Measurements from ENCODE around the gene ENDOG.
"Not testable (repeated sequence)": the region's sequence is repeated elsewhere in the genome, so short reads cannot be mapped to it uniquely, and the experiment has no call there.

ENDOG gene

GRCh38 chr9:128828719-128829452 is 10.6 kb downstream of the ENDOG start:
- DNase-seq (ENCODE audit: low spot score): no peak

GRCh38 chr9:128829477-128830251 is 11.4 kb downstream of the ENDOG start, which contains the start of gene SPOUT1:
Gene SPOUT1 (minus strand): TSS chr9:128829794. CDS start chr9:128829780, 14 bp downstream.
- peak; percentile 95 for DNase-seq (ENCODE audit: low spot score)

DNA sequence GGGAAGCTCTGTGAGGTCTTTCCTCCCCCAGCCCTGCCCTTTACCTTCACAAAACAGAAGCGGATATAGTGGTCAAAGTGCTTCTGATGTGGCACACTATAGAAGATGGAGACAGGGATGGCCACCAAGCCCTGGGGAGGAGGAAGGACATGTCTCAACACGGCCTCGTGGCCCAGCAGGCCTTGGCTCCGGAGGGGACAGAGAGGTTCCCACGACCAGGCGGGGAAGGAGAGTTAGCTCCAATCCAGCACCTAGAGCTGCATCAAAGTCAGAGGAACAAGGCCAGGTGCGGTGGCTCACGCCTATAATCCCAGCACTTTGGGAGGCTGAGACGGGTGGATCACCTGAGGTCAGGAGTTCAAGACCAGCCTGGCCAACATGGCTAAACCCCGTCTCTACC is 15.4 kb downstream of the ENDOG start:
- no peak for DNase-seq (ENCODE audit: low spot score)

DNA sequence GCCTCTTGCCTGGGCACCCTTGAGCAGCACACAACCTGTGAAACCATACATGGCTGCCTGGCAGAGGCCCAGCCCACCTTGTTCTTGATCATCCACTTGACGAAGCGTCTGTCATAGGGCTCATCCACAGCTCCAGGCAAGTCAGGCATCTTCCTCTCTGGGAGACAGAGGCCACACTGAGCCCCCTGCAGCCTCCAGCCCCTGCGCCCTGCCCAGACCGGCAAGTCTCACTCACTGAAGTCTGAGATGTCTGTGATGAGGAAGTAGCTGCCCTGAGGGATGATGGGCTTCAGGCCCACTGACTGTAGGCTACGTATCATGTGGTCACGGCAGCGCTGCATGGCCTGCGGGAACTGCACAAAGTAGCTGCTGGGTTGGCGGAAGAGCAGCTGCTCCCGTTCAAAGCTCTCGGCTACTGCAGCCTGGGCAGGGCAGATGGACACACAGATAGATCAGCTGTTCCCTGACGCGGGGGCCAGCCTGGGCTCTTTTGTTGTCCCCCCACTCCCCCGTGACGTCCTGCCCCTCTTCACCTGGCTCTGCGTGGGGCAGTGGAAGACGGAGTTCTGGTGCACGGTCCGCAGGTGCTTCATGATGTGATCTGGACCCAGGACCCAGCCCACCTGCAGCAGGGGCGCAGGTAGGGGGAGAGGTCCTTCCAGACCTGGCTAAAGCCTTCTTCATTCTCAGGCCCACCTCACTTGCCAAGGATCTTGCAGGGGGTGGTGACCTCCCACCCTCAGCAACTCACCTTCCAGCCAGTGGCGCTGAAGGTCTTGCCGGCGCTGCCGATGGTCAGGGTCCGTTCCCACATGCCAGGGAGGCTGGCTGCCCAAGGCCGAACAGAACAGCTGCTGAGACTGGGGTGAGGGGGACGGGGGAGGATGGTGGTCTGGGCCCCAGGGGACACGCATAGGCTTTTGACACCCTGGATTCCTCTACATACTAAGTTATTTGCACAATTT is 17.2 kb downstream of the ENDOG start:
- no peak for DNase-seq (ENCODE audit: low spot score)

DNA sequence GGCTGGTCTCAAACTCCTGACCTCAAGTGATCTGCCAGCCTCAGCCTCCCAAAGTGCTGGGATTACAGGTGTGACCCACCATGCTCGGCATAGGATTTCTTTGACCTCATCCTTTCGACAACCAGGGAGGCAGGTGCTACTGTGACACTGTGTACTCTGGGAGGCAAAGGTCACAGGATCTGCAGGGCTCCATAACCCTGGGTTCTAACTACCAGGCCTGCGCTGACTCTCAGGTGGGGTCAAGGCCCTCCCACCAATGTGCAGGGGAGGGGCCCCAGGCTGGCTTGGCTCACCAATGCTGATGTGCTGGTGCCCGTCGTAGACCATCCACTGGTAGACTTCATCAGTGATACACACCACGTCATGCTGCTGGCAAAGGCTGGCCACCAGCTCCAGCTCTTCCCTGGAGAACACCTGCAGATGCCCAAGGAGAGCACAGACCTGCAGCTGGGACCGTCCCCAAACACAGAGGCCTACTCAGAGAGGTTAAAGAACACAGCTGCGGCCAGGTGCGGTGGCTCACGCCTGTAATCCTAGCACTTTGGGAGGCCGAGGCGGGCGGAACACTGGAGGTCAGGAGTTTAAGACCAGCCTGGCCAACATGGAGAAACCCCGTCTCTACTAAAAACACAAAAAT is 18.3 kb downstream of the ENDOG start:
- DNase-seq (ENCODE audit: low spot score): no peak

DNA sequence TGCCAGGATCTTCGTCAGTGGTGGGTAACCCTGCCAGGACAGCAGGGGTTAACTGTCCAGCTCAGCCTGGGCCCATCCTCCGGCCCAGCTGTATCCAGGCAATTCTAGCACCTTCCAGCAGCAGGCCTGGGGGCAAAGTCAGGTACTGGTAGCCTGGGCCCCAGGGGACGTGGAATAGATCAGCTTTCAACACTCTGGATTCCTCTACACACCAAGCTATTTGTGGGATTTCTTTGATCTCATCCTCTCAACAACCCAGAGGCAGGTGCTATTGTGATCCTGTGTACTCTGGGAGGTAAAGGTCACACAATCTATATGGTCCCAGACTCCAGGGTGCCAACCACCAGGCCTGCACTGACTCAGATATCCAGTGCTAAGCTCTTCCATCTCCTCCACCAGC is 20.0 kb downstream of the ENDOG start:
- no peak for DNase-seq (ENCODE audit: low spot score)

DNA sequence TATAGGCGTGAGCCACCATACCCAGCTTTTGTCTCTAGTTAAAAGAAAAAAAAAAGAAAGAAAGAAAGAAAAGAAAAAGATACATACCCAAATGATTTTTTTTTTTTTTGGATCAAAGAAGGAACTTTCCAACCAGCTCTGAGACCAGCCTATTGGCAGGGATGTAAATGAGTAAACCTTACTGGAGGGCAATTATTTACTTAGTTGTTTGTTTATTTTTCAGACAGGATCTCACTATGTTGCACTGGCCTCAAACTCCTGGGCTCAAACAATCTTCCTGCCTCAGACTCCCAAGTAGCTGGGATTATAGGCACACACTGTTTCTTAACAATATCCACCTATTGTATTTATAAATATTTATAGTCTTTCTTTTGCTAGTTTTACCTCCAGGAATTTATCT is 22.2 kb downstream of the ENDOG start:
- no peak for DNase-seq (ENCODE audit: low spot score)

GRCh38 chr9:128841694-128842492 is 23.6 kb downstream of the ENDOG start:
- DNase-seq (ENCODE audit: low spot score): no peak

DNA sequence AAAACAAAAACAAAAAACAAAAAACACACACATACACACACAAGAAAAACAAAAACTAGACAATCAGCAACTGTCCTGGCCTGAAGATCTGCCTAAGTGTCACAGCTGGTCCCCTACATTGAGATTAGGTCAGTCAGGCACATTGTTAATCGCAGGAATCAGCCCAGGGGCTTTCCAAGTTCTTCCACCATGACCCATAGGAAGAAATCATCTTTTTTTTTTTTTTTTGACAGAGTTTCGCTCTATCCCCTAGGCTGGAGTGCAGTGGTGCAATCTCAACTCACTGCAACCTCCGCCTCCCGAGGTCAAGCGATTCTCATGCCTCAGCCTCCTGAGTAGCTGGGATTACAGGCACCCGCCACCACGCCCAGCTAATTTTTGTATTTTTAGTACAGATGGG is 24.9 kb downstream of the ENDOG start:
- DNase-seq (ENCODE audit: low spot score): not testable (repeated sequence)

DNA sequence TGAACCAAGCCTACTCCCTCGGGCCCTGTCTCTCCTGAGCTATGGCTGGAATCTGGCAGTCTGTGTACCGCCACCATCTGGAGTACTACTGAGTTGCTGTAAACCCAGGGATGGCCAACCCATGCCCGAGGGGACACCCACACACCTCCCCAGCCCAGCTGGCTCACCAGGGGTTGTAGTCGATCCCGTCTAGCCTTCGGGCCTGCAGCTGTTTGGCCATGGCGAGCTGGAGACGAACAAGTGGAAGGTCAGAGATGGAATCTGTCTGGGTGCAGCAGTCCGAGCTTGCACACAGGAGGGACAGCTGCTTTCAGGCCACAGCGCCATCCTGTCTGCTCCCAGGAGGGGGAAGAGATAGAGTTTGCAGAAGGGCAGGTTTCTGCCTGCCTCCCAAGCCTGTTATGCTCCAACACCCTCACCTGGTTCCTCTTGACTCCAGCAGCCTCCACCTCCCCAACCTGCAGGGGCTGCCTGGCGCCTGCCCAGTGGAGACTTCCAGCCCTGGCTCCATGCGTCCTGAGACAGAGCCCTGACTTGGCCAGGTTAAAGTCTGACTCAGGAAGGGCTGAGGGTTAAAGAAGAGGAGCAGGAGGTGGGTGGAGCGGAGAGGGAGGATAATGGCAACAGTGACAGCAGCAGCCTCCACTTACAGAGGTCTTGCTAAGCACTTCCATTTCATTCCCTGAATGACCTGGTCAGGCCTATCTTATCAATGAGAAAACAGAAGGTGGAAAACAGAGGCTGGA is 27.1 kb downstream of the ENDOG start:
- DNase-seq (ENCODE audit: low spot score): no peak

- no peak for DNase-seq (ENCODE audit: low spot score)
Observed at GRCh38 chr9:128846680-128847030, 28.4 kb downstream of the ENDOG start.

DNA sequence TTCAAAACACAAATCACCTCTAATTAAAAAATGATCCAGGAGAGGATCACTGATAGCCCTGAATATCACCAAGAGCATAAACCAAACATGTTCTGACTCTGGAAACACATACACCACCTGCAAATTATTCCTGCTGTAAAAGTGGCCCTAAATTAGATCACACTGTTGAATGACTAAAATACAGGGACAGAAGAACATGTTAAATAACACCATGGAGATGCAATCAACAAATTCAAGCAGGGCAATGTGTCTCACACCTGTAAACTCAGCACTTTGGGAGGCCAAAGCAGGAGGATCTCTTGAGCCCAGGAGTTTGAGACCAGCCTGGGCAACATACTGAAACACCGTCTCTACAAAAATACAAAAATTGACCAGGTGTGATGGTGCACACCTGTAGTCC is 29.5 kb downstream of the ENDOG start:
- DNase-seq (ENCODE audit: low spot score): no peak

DNA sequence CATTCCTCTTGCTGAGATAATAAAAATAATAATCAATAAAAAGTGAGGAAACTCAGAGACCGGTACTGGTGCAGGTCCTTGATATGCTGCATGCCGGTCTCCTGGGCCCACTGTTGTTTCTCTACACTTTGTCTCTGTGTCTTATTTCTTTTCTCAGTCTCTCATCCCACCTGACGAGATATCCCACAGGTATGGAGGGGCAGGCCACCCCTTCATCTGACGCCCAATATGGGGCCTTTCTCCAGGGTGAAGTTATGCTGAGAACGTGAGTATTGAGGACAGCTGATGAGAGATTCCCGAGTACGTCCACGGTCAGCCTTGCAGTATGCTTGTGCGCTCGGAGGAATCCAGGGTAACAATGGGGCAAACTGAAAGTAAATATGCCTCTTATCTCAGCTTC is 32.7 kb downstream of the ENDOG start:
- DNase-seq (ENCODE audit: low spot score): not testable (repeated sequence)

- DNase-seq (ENCODE audit: low spot score): peak; percentile 14
Observed at GRCh38 chr9:128851779-128852600, 33.7 kb downstream of the ENDOG start.

- DNase-seq (ENCODE audit: low spot score): not testable (repeated sequence)
Observed at GRCh38 chr9:128852646-128853045, 34.3 kb downstream of the ENDOG start.

GRCh38 chr9:128854454-128854853 is 36.2 kb downstream of the ENDOG start:
- DNase-seq (ENCODE audit: low spot score): not testable (repeated sequence)

GRCh38 chr9:128858476-128858875 is 40.2 kb downstream of the ENDOG start:
- DNase-seq (ENCODE audit: low spot score): not testable (repeated sequence)

DNA sequence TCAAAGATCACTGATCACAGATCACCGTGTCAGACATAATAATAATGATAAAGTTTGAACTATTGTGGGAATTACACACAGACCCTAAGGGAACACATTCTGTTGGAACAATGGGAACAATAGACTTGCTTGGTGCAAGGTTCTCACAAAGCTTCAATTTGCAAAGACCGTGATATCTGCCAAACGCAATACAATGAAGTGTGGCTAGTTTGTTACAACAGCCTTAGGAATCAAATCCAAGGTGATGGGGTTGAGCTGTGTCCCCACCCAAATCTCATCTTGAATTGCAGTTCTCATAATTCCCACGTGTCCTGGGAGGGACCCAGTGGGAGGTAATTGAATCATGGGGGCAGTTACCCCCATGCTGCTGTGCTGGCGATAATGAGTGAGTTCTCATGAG is 42.6 kb downstream of the ENDOG start:
- no peak for DNase-seq (ENCODE audit: low spot score)

GRCh38 chr9:128861501-128861900 is 43.2 kb downstream of the ENDOG start:
- DNase-seq (ENCODE audit: low spot score): no peak
